ENCODE measurements around the gene EXO1. TPM values are rescaled to one million over a fixed set of nuclear protein-coding genes. Genes with fewer than 3 reads are reported as not detected.

Gene EXO1
- polyA plus RNA-seq, 1 of the 3 experiments (the other 2 are of a cell fraction) = 3.9 TPM

- no peak for DNase-seq
- Histone ChIP-seq H3K9me2 (no peaks in the 10 kb centered on the region), H3K9ac (no peak overlapping the region), H3K27ac (ENCODE audit: low read depth in 2 of 2, low read length in 1 of 2) (no peak overlapping the region), H3K36me3 (replicated peaks in 1 of 2; ENCODE audit: control insufficient read depth in 1 of 2, insufficient read depth in 2 of 2, low read length in 1 of 2) (no peaks in the 10 kb centered on the region), H4K20me1 (ENCODE audit: insufficient read depth) (no peaks in the 10 kb centered on the region), H3K4me3 (ENCODE audit: low read depth in 2 of 2, low read length in 1 of 2) (no peak overlapping the region), H3F3A (replicated peaks; ENCODE audit: insufficient read depth) (no peaks in the 10 kb centered on the region), H3K9me3 (no peaks in the 10 kb centered on the region), H2AFZ (ENCODE audit: low read depth) (no peak overlapping the region), H3K79me2 (ENCODE audit: insufficient read depth) (no peaks in the 10 kb centered on the region), H3K27me3 (ENCODE audit: insufficient read depth) (no peaks in the 10 kb centered on the region), H3K4me2 (no peak overlapping the region), H3K4me1 (ENCODE audit: control insufficient read depth in 1 of 2, insufficient read depth in 2 of 2, low read depth in 1 of 2, low read length in 1 of 2) (no peaks in the 10 kb centered on the region; a peak in 1 of 4 replicates)
- POLR2A ChIA-PET = no interaction called here
- CTCF ChIA-PET = interaction anchor here (1.1 to 6.7 kb wide), 6 partner anchors 10 to 288 kb away, joined by 3 to 53 read pairs (median 4); no protein-coding TSS in a partner anchor
- TF ChIP-seq MXI1 (IDR thresholded peaks at IDR 0.05; ENCODE audit: low read depth, low read length) (no peak), RCOR1 (IDR thresholded peaks at IDR 0.05; ENCODE audit: low read length) (no peak), EP300 (IDR thresholded peaks at IDR 0.05; ENCODE audit: borderline replicate concordance in 1 of 2, low read depth in 1 of 2, low read length in 1 of 2) (no peak)
- 96% methylated on average over 5 of the region's 5 CpGs for WGBS (ENCODE audit: low lambda C conversion rate)
Observed at GRCh38 chr1:241899210-241899609, 51.2 kb downstream of the EXO1 start.

DNA sequence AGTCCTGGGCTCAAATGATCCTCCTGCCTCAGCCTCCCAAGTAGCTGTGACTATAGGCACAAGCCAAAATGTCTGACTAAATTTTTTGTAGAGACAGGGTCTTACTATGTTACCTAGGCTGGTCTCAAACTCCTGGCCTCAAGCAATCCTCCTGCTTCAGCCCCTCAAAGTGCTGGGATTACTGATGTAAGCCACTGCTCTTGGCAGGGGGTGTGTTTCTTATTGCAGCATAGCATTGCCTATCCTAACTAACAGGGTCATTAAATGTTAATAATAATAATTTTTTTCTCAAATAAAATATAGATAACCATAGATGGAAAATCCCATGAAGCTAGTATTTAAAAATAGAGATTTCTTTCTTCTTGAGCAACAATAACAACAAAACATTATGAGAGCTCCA is 52.4 kb downstream of the EXO1 start:
- no peak overlapping the region for H3K4me3 ChIP-seq (ENCODE audit: low read depth in 2 of 2, low read length in 1 of 2)
- H3K4me2 ChIP-seq = no peak overlapping the region
- H2AFZ ChIP-seq (ENCODE audit: low read depth) = no peak overlapping the region
- no peaks in the 10 kb centered on the region for H3K27me3 ChIP-seq (ENCODE audit: insufficient read depth)
- no peaks in the 10 kb centered on the region for H4K20me1 ChIP-seq (ENCODE audit: insufficient read depth)
- TF ChIP-seq, protein P1, sequence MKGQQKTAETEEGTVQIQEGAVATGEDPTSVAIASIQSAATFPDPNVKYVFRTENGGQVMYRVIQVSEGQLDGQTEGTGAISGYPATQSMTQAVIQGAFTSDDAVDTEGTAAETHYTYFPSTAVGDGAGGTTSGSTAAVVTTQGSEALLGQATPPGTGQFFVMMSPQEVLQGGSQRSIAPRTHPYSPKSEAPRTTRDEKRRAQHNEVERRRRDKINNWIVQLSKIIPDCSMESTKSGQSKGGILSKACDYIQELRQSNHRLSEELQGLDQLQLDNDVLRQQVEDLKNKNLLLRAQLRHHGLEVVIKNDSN (IDR thresholded peaks at IDR 0.05; ENCODE audit: borderline replicate concordance, low read depth) = no peak
- TF ChIP-seq JUND (IDR thresholded peaks at IDR 0.05) (no peak), IRF3 (IDR thresholded peaks at IDR 0.05; ENCODE audit: low read depth, low read length) (no peak), CHD2 (IDR thresholded peaks at IDR 0.05; ENCODE audit: low read length, partially characterized antibody) (no peak), ZBTB33 (IDR thresholded peaks at IDR 0.05; ENCODE audit: borderline replicate concordance, low read depth) (no peak), EZH2phosphoT487 (IDR thresholded peaks at IDR 0.05; ENCODE audit: borderline replicate concordance, low read depth) (no peak), TEAD4 (IDR thresholded peaks at IDR 0.05; ENCODE audit: borderline replicate concordance, insufficient read depth) (no peak), TCF12 (IDR thresholded peaks at IDR 0.05) (no peak), MEF2A (IDR thresholded peaks at IDR 0.05; ENCODE audit: borderline replicate concordance, low read depth) (no peak), NFIC (IDR thresholded peaks at IDR 0.05; ENCODE audit: borderline replicate concordance) (no peak)
- TF ChIP-seq, protein P2, sequence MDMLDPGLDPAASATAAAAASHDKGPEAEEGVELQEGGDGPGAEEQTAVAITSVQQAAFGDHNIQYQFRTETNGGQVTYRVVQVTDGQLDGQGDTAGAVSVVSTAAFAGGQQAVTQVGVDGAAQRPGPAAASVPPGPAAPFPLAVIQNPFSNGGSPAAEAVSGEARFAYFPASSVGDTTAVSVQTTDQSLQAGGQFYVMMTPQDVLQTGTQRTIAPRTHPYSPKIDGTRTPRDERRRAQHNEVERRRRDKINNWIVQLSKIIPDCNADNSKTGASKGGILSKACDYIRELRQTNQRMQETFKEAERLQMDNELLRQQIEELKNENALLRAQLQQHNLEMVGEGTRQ (IDR thresholded peaks at IDR 0.05; ENCODE audit: borderline replicate concordance, low read depth, low read length) = no peak
- H3K79me2 ChIP-seq (ENCODE audit: insufficient read depth) = no peaks in the 10 kb centered on the region
- no peaks in the 10 kb centered on the region for H3K9me3 ChIP-seq
- no peak for DNase-seq
- POLR2A ChIA-PET = no interaction called here
- CTCF ChIA-PET = interaction anchor here (1.3 to 6.7 kb wide), 5 partner anchors 9 to 119 kb away, joined by 4 to 53 read pairs (median 5); no protein-coding TSS in a partner anchor
- no peaks in the 10 kb centered on the region for H3K36me3 ChIP-seq (replicated peaks in 1 of 2; ENCODE audit: control insufficient read depth in 1 of 2, insufficient read depth in 2 of 2, low read length in 1 of 2)
- H3F3A ChIP-seq (replicated peaks; ENCODE audit: insufficient read depth) = no peaks in the 10 kb centered on the region
- no peak overlapping the region for H3K27ac ChIP-seq (ENCODE audit: low read depth in 2 of 2, low read length in 1 of 2)
- H3K4me1 ChIP-seq (ENCODE audit: control insufficient read depth in 1 of 2, insufficient read depth in 2 of 2, low read depth in 1 of 2, low read length in 1 of 2) = no peaks in the 10 kb centered on the region; a peak in 1 of 4 replicates
- H3K9ac ChIP-seq = no peak overlapping the region
- no peaks in the 10 kb centered on the region for H3K9me2 ChIP-seq

Measured in SK-N-SH (cell line).